Testis (tissue), 2 donors: ENCODE results near the gene LMCD1.

ENCODE experiments used
- CTCF ChIP-seq, 3 experiments: fragments of 450-650 bp in 2 of 3; fragments of 200-600 bp in 1 of 3; sonication (generic) in 1 of 3; IDR thresholded peaks; one replicate each; pipeline ENCODE4 v1.5.1; 2016 to 2019; ENCODE audit warnings: antibody characterized with exemption in 3 of 3, mild to moderate bottlenecking in 2 of 3, moderate library complexity in 1 of 3
- POLR2A ChIP-seq: fragments of 450-650 bp; IDR thresholded peaks from one replicate; pipeline ENCODE4 v1.6.1; 2017; ENCODE audit warnings: antibody characterized with exemption, mild to moderate bottlenecking, moderate library complexity

GRCh38 chr3:8538223-8538622 lies 36.6 kb downstream of the LMCD1 start:
- TF ChIP-seq CTCF (IDR thresholded peaks at IDR 0.05) = no peak
- TF ChIP-seq POLR2A = no peak
